GM23248 (cell line): ENCODE data around the gene KATNB1. TPM values are rescaled to one million over a fixed set of nuclear protein-coding genes. Genes with fewer than 3 reads are reported as not detected.

Experiments used
- DNase-seq: peaks from one replicate; pipeline ENCODE4 v3.0.0-alpha.2; 2015
- H2AFZ ChIP-seq: fragments of 200-600 bp; sonication (generic); 2 replicates; pipeline ENCODE4 v1.6.1; 2016; ENCODE audit warnings: antibody characterized with exemption
- H3F3A ChIP-seq: fragments of 200-600 bp; sonication (generic); 2 replicates; pipeline ENCODE4 v1.6.1; 2016; ENCODE audit warnings: mild to moderate bottlenecking, antibody characterized with exemption, mixed run types; ENCODE audit not compliant: insufficient read depth
- H3K27ac ChIP-seq: fragments of 200-600 bp; sonication (generic); 2 replicates; pipeline ENCODE4 v1.5.1; 2016; ENCODE audit warnings: mild to moderate bottlenecking
- H3K27me3 ChIP-seq: fragments of 200-600 bp; sonication (generic); replicated peaks from 2 replicates; pipeline ENCODE4 v1.6.1; 2016; ENCODE audit warnings: mild to moderate bottlenecking; ENCODE audit not compliant: insufficient read depth
- H3K36me3 ChIP-seq: fragments of 200-600 bp; sonication (generic); 2 replicates; pipeline ENCODE4 v1.6.1; 2016; ENCODE audit warnings: low read depth, mild to moderate bottlenecking
- H3K4me1 ChIP-seq: fragments of 200-600 bp; sonication (generic); 2 replicates; pipeline ENCODE4 v1.6.1; 2016; ENCODE audit warnings: mild to moderate bottlenecking; ENCODE audit not compliant: insufficient read depth
- H3K4me2 ChIP-seq: fragments of 200-600 bp; sonication (generic); one replicate; pipeline ENCODE4 v1.6.1; 2016; ENCODE audit warnings: mild to moderate bottlenecking; ENCODE audit not compliant: unreplicated experiment
- H3K4me3 ChIP-seq: fragments of 200-600 bp; sonication (generic); 2 replicates; pipeline ENCODE4 v1.5.1; 2016; ENCODE audit warnings: mild to moderate bottlenecking
- H3K79me2 ChIP-seq: fragments of 200-600 bp; sonication (generic); 2 replicates; pipeline ENCODE4 v1.6.1; 2016; ENCODE audit warnings: mild to moderate bottlenecking; ENCODE audit not compliant: insufficient read depth
- H3K9ac ChIP-seq: fragments of 200-600 bp; sonication (generic); 2 replicates; pipeline ENCODE4 v1.6.1; 2016; ENCODE audit warnings: mild to moderate bottlenecking
- H3K9me2 ChIP-seq: fragments of 200-600 bp; sonication (generic); 2 replicates; pipeline ENCODE4 v1.6.1; 2016; ENCODE audit warnings: mixed run types, mild to moderate bottlenecking, moderate library complexity; ENCODE audit not compliant: insufficient read depth
- H3K9me3 ChIP-seq: fragments of 200-600 bp; sonication (generic); one replicate; pipeline ENCODE4 v1.6.1; 2017; ENCODE audit warnings: low read depth
- H4K20me1 ChIP-seq: fragments of 200-600 bp; sonication (generic); 2 replicates; pipeline ENCODE4 v1.6.0; 2016; ENCODE audit not compliant: insufficient read depth
- EZH2 ChIP-seq: fragments of 200-600 bp; sonication (generic); IDR thresholded peaks from 2 replicates; pipeline ENCODE4 v1.6.1; 2018; ENCODE audit warnings: antibody characterized with exemption, mild to moderate bottlenecking; ENCODE audit not compliant: insufficient read depth, poor library complexity, severe bottlenecking
- EZH2phosphoT487 ChIP-seq: fragments of 200-600 bp; sonication (generic); IDR thresholded peaks from 2 replicates; pipeline ENCODE4 v1.6.1; 2018; ENCODE audit warnings: antibody characterized with exemption, moderate library complexity, mild to moderate bottlenecking, low read depth; ENCODE audit not compliant: insufficient read depth
- WGBS, 2 experiments: methylation state at CpG; one replicate each; pipeline ENCODE4 v1.1.6; 2015 to 2017; ENCODE audit warnings: low lambda C conversion rate in 2 of 2, low coverage in 1 of 2; ENCODE audit errors: missing lambda C conversion rate in 2 of 2; 5-methylcytosine and 5-hydroxymethylcytosine counted together
- in situ Hi-C: fragments of 300-500 bp; cut with MboI; formaldehyde crosslinking; loops from 2 replicates; pipeline ENCODE4 v1.15.0; 2020
- polyA plus RNA-seq: library from polyadenylated mRNA; unstranded; fragments of >200 nt; fragmentation: Nextera tagmentation; extraction: Ambion mirVana; gene quantifications from 2 replicates; pipeline ENCODE4 v1.2.1, GENCODE V29; 2016
- total RNA-seq: library from RNA; depleted of rRNA; stranded (reverse); fragments of >200 nt; shearing (Covaris generic); gene quantifications from 2 replicates; pipeline ENCODE4 v1.2.3, GENCODE V29; 2014

KATNB1 gene
- total and polyA plus RNA-seq, 2 experiments from 2014 or later, result 19.3 to 20.2 TPM

DNA sequence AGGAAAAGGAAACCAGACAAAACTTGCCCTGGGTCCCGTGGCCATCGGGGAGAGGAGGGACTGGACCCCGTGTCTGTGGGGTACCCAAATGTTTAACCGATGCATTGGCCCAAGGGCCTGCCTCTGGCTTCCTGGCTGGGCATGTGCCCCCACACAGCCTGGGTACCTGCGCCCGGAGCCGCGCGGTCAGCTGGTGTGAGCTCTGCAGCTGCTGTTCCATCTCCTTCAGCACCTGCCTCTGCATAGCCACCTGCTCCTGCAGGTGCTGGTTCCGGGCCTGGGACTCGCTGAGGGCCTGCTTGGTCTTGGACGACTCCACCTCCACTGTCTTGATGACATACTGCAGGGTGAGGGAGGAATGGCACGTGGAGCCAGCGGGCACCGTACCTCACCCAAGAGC lies 34.8 kb downstream of the KATNB1 start:
- peaks cover 10% of the 10 kb centered on the region; the same call in 1 of the 2 replicates for H3K36me3 ChIP-seq
- H3K27me3 ChIP-seq, result no peaks in the 10 kb centered on the region
- DNase-seq, result no peak
- no peaks in the 10 kb centered on the region for H3K79me2 ChIP-seq
- H3K9me3 ChIP-seq, result no peaks in the 10 kb centered on the region
- in situ Hi-C loops, result no loop called here
- H2AFZ ChIP-seq, result no peak overlapping the region
- no peak for TF ChIP-seq EZH2phosphoT487
- TF ChIP-seq EZH2, result no peak
- H3K4me3 ChIP-seq, result no peak overlapping the region
- no peaks in the 10 kb centered on the region for H3F3A ChIP-seq
- no peaks in the 10 kb centered on the region for H3K4me1 ChIP-seq
- no peaks in the 10 kb centered on the region for H4K20me1 ChIP-seq
- H3K4me2 ChIP-seq, result no peak overlapping the region
- H3K9ac ChIP-seq, result no peak overlapping the region
- no peak overlapping the region for H3K27ac ChIP-seq
- H3K9me2 ChIP-seq, result no peaks in the 10 kb centered on the region
- 97 to 100% methylated on average over 15 of the region's 15 CpGs for WGBS, 2 experiments

DNA sequence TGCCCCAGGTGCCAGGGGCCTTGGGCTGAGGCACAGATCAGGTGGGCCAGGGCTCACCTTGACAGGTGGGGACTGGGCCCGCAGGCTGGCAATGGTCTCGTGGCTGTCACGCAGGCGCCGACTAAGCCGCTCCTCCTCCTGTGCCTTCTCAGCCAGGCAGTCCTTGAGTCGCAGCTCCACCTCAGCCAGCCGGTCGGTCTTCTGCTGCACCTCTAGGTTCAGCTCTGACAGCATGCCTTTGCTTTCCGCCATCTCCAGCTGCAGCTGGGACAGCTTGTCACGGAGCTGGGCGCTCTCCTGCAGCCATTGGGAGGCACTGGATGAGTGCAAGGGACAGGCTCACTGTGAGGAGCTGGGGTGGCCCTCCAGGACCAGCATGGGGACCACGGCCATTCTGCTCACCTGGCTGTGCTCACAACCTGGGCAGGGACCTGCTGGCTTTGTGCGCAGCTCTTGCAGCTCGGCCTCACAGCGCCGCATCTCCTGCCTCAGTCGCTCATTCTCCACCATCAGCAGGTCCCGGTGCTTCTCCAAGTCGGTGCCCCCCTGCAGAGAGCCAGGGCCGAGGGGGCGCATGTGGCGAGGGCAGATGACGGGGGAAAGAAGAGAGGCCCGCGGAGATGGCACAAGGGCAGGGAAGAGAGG lies 35.7 kb downstream of the KATNB1 start:
- Histone ChIP-seq H3K9me2 (no peaks in the 10 kb centered on the region), H3K4me1 (no peaks in the 10 kb centered on the region), H3K9me3 (no peaks in the 10 kb centered on the region), H3K27me3 (no peaks in the 10 kb centered on the region), H3K79me2 (no peaks in the 10 kb centered on the region), H3F3A (no peaks in the 10 kb centered on the region), H3K36me3 (peaks cover 11% of the 10 kb centered on the region; the same call in 1 of the 2 replicates), H3K27ac (no peak overlapping the region), H3K4me3 (no peak overlapping the region), H4K20me1 (no peaks in the 10 kb centered on the region), H3K9ac (no peak overlapping the region), H2AFZ (no peak overlapping the region), H3K4me2 (no peak overlapping the region)
- no peak for TF ChIP-seq EZH2
- TF ChIP-seq EZH2phosphoT487, result no peak
- WGBS, 2 experiments, result 95 to 97% methylated on average over 25 to 26 of the region's 26 CpGs
- in situ Hi-C loops, result no loop called here
- no peak for DNase-seq

DNA sequence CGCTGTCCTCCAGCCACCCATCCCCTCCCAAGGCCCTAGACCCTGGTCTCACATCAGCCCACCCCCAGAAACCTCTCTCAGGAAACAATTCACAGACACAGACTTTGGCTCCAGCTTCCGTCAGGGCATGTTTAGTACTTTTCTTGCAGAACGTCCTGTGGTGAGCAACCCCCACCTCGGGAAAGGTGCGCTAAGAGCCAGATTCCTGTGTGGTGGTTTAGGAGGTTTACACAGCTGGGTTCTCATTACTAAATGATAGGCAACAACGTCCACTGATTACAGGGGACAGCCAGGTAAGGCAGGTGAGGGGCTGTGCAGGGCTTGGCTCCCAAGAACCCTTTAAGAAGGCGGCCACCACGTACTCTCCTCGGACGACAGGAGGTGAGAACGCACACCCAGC lies 37.4 kb downstream of the KATNB1 start:
- Histone ChIP-seq H3F3A (no peaks in the 10 kb centered on the region), H3K4me3 (no peak overlapping the region), H3K27ac (no peak overlapping the region), H2AFZ (no peak overlapping the region), H3K4me2 (no peak overlapping the region), H3K4me1 (no peaks in the 10 kb centered on the region), H3K36me3 (peaks cover 17% of the 10 kb centered on the region; the same call in 1 of the 2 replicates), H4K20me1 (no peaks in the 10 kb centered on the region), H3K27me3 (no peaks in the 10 kb centered on the region), H3K79me2 (no peaks in the 10 kb centered on the region), H3K9ac (no peak overlapping the region), H3K9me3 (no peaks in the 10 kb centered on the region), H3K9me2 (no peaks in the 10 kb centered on the region)
- WGBS, 2 experiments, result 88 to 92% methylated on average over 11 of the region's 11 CpGs
- TF ChIP-seq EZH2 (no peak), EZH2phosphoT487 (no peak)
- DNase-seq, result no peak
- in situ Hi-C loops, result no loop called here

DNA sequence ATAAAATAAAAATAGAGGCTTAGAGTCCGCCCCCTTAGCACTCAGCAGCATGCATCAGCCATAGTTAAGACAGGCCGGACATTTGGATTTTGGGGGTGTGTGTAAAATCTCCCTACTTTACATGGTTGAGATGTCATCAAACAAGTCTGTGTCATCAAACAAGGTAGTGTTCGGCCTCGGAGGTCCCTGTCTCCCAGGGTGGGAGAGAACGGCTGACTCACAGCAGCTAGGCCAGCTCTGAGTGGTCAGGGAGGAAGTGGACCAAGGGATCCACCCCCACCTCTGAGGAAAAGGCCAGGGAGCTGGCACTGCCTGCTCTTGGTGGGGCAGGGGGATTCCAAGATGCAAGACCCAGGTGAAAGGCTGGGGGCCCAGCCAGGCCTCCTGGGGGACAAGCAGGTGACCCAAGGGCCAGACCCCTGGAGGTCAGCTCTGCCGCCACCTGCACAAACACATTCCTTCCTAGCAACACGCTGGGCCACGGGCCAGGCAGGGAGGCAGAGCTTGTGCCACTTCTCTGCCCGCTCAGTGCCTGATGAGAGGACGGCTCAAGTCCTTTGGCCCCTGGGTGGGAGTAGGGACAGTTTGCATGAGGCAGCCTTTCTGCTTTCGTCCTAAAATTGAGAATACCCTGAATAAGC lies 38.2 kb downstream of the KATNB1 start:
- Histone ChIP-seq H3K4me1 (no peaks in the 10 kb centered on the region), H3K36me3 (peaks cover 13% of the 10 kb centered on the region; the same call in 1 of the 2 replicates), H3K9me2 (no peaks in the 10 kb centered on the region), H4K20me1 (no peaks in the 10 kb centered on the region), H3K4me2 (no peak overlapping the region), H3K27me3 (no peaks in the 10 kb centered on the region), H3F3A (no peaks in the 10 kb centered on the region), H3K27ac (no peak overlapping the region), H3K4me3 (no peak overlapping the region), H2AFZ (no peak overlapping the region), H3K9me3 (no peaks in the 10 kb centered on the region), H3K79me2 (no peaks in the 10 kb centered on the region), H3K9ac (no peak overlapping the region)
- DNase-seq, result no peak
- WGBS, 2 experiments, result 84 to 88% methylated on average over 11 of the region's 11 CpGs
- in situ Hi-C loops, result no loop called here
- TF ChIP-seq EZH2phosphoT487 (no peak), EZH2 (no peak)
